ENCODE results near the gene TLX2. TPM values are rescaled to one million over a fixed set of nuclear protein-coding genes. Genes with fewer than 3 reads are reported as not detected.

Gene TLX2
- total and polyA plus RNA-seq, 2 of the 13 experiments (the other 11 are each of a cell fraction or from before 2014, with no cell fraction given): 0.05 to 0.20 TPM

- TF ChIP-seq ZNF746 (CRISPR knock-in tag; IDR thresholded peaks at IDR 0.05) (peak; percentile 22; the same call in 1 of the 2 replicates), GMEB1 (CRISPR knock-in tag; IDR thresholded peaks at IDR 0.05; ENCODE audit: borderline replicate concordance) (peak; percentile 71), FOXM1 (CRISPR knock-in tag; IDR thresholded peaks at IDR 0.05) (no peak), SRSF1 (optimal IDR thresholded peaks at IDR 0.05; ENCODE audit: low read depth, low read length) (peak; percentile 90), RBAK (CRISPR knock-in tag; IDR thresholded peaks at IDR 0.05) (peak; percentile 74; the same call in 1 of the 2 replicates), ZBTB26 (CRISPR knock-in tag; IDR thresholded peaks at IDR 0.05; ENCODE audit: borderline replicate concordance) (no peak), SIN3A (IDR thresholded peaks at IDR 0.05; ENCODE audit: borderline replicate concordance, low read depth, low read length) (peak; percentile 26; the same call in 1 of the 2 replicates), TCF7 (IDR thresholded peaks at IDR 0.05; ENCODE audit: low read depth) (no peak), CHCHD3 (CRISPR knock-in tag; IDR thresholded peaks at IDR 0.05) (peak; percentile 50; the same call in 1 of the 2 replicates), ARID2 (CRISPR knock-in tag; IDR thresholded peaks at IDR 0.05; ENCODE audit: borderline replicate concordance) (peak; percentile 92), MAFK (conservative IDR thresholded peaks at IDR 0.05 in 1 of 2, IDR thresholded peaks at IDR 0.05 in 1 of 2; ENCODE audit: low read length in 2 of 2) (no peak), PAWR (CRISPR knock-in tag; IDR thresholded peaks at IDR 0.05; ENCODE audit: borderline replicate concordance) (peak; percentile 82; the same call in 1 of the 2 replicates), FOSL1 (CRISPR knock-in tag; IDR thresholded peaks at IDR 0.05; ENCODE audit: borderline replicate concordance) (0 out of 2 replicates have a peak, but pooled peaks have one; percentile 57), ZNF33A (CRISPR knock-in tag; IDR thresholded peaks at IDR 0.05; ENCODE audit: borderline replicate concordance) (no peak), ATF1 (CRISPR knock-in tag; IDR thresholded peaks at IDR 0.05) (no peak), ZNF451 (CRISPR knock-in tag; IDR thresholded peaks at IDR 0.05) (peak; percentile 75; the same call in 1 of the 2 replicates), ATM (IDR thresholded peaks at IDR 0.05; ENCODE audit: borderline replicate concordance) (no peak), NFE2L2 (IDR thresholded peaks at IDR 0.05; ENCODE audit: low read length) (no peak), SETDB1 (CRISPR knock-in tag; IDR thresholded peaks at IDR 0.05; ENCODE audit: borderline replicate concordance) (no peak), JUNB (CRISPR knock-in tag; IDR thresholded peaks at IDR 0.05; ENCODE audit: borderline replicate concordance) (no peak), ZBTB4 (CRISPR knock-in tag; IDR thresholded peaks at IDR 0.05; ENCODE audit: borderline replicate concordance) (peak; percentile 91; the same call in 1 of the 2 replicates), ZNF788 (CRISPR knock-in tag; IDR thresholded peaks at IDR 0.05; ENCODE audit: borderline replicate concordance) (peak; percentile 37; the same call in 1 of the 2 replicates)
Observed at GRCh38 chr2:74502720-74503505, 11.3 kb upstream of the TLX2 start (continued).

All from HepG2 (cell line).